ENCODE data around the gene PDE9A.

PDE9A gene

GRCh38 chr21:42769820-42770716 lies 116.6 kb downstream of the PDE9A start:
- H3K27ac ChIP-seq (replicated peaks), result no peak overlapping the region
- no peak overlapping the region for H3K4me3 ChIP-seq (replicated peaks; ENCODE audit: insufficient read depth, low read length)
- DNase-seq (ENCODE audit: low read depth in 1 of 2, low spot score in 1 of 2), result no peak
- no peak for TF ChIP-seq POLR2AphosphoS5 (IDR thresholded peaks at IDR 0.05; ENCODE audit: low read depth)
- TF ChIP-seq, protein P1, sequence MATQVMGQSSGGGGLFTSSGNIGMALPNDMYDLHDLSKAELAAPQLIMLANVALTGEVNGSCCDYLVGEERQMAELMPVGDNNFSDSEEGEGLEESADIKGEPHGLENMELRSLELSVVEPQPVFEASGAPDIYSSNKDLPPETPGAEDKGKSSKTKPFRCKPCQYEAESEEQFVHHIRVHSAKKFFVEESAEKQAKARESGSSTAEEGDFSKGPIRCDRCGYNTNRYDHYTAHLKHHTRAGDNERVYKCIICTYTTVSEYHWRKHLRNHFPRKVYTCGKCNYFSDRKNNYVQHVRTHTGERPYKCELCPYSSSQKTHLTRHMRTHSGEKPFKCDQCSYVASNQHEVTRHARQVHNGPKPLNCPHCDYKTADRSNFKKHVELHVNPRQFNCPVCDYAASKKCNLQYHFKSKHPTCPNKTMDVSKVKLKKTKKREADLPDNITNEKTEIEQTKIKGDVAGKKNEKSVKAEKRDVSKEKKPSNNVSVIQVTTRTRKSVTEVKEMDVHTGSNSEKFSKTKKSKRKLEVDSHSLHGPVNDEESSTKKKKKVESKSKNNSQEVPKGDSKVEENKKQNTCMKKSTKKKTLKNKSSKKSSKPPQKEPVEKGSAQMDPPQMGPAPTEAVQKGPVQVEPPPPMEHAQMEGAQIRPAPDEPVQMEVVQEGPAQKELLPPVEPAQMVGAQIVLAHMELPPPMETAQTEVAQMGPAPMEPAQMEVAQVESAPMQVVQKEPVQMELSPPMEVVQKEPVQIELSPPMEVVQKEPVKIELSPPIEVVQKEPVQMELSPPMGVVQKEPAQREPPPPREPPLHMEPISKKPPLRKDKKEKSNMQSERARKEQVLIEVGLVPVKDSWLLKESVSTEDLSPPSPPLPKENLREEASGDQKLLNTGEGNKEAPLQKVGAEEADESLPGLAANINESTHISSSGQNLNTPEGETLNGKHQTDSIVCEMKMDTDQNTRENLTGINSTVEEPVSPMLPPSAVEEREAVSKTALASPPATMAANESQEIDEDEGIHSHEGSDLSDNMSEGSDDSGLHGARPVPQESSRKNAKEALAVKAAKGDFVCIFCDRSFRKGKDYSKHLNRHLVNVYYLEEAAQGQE (IDR thresholded peaks at IDR 0.05; ENCODE audit: insufficient replicate concordance, low read depth), result no peak
- TF ChIP-seq, protein P2, sequence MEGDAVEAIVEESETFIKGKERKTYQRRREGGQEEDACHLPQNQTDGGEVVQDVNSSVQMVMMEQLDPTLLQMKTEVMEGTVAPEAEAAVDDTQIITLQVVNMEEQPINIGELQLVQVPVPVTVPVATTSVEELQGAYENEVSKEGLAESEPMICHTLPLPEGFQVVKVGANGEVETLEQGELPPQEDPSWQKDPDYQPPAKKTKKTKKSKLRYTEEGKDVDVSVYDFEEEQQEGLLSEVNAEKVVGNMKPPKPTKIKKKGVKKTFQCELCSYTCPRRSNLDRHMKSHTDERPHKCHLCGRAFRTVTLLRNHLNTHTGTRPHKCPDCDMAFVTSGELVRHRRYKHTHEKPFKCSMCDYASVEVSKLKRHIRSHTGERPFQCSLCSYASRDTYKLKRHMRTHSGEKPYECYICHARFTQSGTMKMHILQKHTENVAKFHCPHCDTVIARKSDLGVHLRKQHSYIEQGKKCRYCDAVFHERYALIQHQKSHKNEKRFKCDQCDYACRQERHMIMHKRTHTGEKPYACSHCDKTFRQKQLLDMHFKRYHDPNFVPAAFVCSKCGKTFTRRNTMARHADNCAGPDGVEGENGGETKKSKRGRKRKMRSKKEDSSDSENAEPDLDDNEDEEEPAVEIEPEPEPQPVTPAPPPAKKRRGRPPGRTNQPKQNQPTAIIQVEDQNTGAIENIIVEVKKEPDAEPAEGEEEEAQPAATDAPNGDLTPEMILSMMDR (IDR thresholded peaks at IDR 0.05; ENCODE audit: insufficient read depth, low read length), result no peak
- TF ChIP-seq GABPA (IDR thresholded peaks at IDR 0.05; ENCODE audit: low read depth), result no peak
- TF ChIP-seq SPI1 (IDR thresholded peaks at IDR 0.05; ENCODE audit: borderline replicate concordance, low read depth), result no peak
- H3K27me3 ChIP-seq (ENCODE audit: insufficient read depth, poor library complexity, severe bottlenecking), result no peaks in the 10 kb centered on the region

DNA sequence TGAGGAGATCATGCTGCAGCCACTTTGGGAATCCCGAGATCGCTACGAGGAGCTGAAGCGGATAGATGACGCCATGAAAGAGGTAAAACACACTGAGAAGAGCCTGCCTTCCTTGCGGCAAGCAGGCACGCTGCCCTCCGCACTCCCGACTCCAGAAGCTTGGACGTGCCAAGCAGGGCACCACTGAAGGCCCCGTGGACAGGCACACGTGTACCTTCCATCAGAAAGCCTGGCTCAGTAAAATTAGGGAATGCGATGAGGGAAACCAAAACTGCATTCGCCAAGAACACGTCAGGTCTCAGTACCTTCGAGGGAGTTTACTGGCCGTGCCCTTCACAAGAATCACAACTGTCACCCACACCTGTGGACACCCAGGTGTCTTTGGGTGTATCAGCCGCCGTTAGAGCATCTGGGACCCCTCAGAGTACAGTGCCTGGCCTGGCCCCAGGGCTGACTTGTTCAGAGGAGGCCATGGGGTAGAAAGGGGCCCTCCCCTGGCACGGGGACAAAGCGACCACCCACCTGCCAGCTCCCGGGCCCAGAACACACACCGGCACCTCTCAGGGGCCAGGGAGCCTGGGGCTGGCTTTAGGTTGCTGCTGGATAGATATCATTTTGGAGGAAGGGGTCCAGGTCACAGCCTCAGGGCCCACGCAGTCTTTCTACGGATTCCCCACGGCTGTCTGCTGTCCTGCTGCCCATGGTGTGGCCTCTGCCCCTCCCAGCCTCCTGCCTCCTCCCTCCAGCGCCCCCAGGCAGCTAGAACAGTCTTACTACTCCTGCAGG lies 117.5 kb downstream of the PDE9A start:
- Histone ChIP-seq H3K27me3 (ENCODE audit: insufficient read depth, poor library complexity, severe bottlenecking) (no peaks in the 10 kb centered on the region), H3K4me3 (replicated peaks; ENCODE audit: insufficient read depth, low read length) (no peak overlapping the region), H3K27ac (replicated peaks) (no peak overlapping the region)
- DNase-seq (ENCODE audit: low read depth in 1 of 2, low spot score in 1 of 2), result no peak
- TF ChIP-seq, protein P2 (IDR thresholded peaks at IDR 0.05; ENCODE audit: insufficient read depth, low read length), result no peak
- TF ChIP-seq GABPA (IDR thresholded peaks at IDR 0.05; ENCODE audit: low read depth) (no peak), POLR2AphosphoS5 (IDR thresholded peaks at IDR 0.05; ENCODE audit: low read depth) (no peak), SPI1 (IDR thresholded peaks at IDR 0.05; ENCODE audit: borderline replicate concordance, low read depth) (no peak)
- TF ChIP-seq, protein P1 (IDR thresholded peaks at IDR 0.05; ENCODE audit: insufficient replicate concordance, low read depth), result no peak

DNA sequence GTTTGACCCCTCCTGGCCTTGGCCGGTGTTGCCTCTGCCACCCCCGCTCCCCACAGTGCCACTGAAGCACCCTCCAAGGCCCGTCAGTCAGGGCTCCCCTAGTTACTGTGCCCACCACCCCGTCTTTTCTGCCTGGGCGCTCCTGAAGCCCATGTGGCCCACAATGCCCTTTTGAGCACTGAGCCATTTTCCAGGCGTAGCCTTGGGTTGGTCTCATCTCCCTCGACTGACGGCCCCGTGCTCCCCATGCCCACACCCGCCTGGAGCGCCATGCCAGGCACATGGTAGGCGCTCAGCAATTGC lies 118.0 kb downstream of the PDE9A start:
- Histone ChIP-seq H3K4me3 (replicated peaks; ENCODE audit: insufficient read depth, low read length) (no peak overlapping the region), H3K27ac (replicated peaks) (no peak overlapping the region), H3K27me3 (ENCODE audit: insufficient read depth, poor library complexity, severe bottlenecking) (no peaks in the 10 kb centered on the region)
- DNase-seq (ENCODE audit: low read depth in 1 of 2, low spot score in 1 of 2), result no peak
- TF ChIP-seq GABPA (IDR thresholded peaks at IDR 0.05; ENCODE audit: low read depth), result no peak
- TF ChIP-seq, protein P1 (IDR thresholded peaks at IDR 0.05; ENCODE audit: insufficient replicate concordance, low read depth), result no peak
- TF ChIP-seq SPI1 (IDR thresholded peaks at IDR 0.05; ENCODE audit: borderline replicate concordance, low read depth), result no peak
- TF ChIP-seq, protein P2 (IDR thresholded peaks at IDR 0.05; ENCODE audit: insufficient read depth, low read length), result no peak
- no peak for TF ChIP-seq POLR2AphosphoS5 (IDR thresholded peaks at IDR 0.05; ENCODE audit: low read depth)
